NCI-H446 (cell line): ENCODE data around the gene GOLPH3.
"Not testable (repeated sequence)": the region's sequence is repeated elsewhere in the genome, so short reads cannot be mapped to it uniquely, and the experiment has no call there.

Experiments used
- DNase-seq, 2 experiments: peaks; one replicate each; lab custom pipeline; 2025; lab: John Stamatoyannopoulos, UW

Gene GOLPH3

DNA sequence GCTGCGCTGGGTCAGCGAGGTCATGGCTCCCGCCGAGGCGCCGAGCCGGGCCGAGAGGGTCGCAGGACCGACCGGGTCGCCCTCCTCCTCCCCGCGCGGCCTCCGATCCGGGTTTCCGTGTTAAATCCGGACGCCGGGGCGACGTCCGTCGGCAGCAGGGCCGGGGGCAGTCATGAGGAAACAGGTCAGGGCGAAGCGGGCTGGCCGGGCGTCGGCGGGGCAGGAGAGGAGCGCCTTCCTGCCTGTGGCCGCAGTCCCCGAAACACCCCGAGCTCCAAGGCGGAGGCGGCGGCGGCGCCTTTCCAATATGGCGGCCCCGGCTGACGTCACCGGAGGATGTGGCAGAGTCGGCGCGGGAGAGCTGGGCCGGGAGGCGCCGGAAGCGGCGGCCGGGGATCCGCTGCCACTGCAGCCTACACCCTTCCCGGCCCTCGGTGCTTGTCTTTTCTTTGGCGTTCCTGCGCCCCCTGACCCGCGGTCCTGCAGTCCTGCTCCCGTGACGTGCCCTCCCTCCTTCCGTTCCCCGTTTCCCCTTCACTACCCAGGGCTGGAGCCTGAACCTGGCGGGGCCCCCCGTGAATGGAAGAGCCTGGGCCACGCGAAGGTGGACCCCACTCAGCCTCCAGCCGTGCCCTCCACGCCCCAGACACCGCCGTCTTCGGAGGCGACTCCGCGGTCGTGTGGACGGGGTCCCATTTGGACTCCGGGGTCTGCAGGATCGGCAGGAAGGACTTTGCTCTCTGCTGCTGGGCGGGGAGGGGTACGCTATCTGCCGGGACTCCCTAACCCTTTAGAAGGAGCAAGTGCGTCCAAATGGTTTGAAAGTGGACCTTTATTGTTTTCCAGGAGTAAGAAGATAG, at the start of gene GOLPH3:
Gene GOLPH3, minus strand, starts transcription at position 309 of the 860 bp plus-strand sequence. Its CDS starts 285 bp downstream, at position 24.
- peak; percentile 89 to 93 for DNase-seq

DNA sequence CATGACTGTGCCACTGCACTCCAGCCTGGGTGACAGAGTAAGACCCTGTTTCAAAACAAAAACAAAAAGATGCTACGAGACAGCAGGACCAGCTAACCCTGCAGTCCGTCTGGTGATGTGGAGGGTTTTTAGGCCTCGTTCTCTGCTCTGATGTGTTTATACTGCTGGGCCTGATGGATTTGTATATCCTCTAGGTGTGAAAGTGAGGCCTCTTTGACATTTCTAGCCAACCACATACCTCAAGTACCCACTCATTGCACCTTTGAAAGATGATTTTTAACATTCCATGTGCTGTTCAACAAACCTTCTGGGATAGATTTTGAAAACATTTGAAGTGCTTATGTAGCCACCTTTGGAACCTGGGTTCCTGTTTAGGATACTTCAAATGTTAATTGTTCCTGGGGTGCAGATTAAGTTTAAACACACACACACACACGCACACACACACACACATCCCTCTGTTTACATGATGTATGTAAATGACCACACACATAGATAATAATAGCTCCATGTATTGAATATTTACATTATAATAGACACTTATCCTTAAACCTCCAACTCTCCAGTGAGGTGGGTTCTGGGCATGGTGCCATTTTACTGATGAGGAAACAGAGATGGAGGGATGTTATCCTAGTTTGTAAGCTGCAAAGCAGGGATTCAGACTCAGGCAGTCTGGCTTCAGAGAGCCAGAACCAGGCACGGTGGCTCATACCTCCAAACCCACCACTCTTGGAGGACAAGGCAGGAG, 48.8 kb upstream of the GOLPH3 start:
- no peak for DNase-seq

DNA sequence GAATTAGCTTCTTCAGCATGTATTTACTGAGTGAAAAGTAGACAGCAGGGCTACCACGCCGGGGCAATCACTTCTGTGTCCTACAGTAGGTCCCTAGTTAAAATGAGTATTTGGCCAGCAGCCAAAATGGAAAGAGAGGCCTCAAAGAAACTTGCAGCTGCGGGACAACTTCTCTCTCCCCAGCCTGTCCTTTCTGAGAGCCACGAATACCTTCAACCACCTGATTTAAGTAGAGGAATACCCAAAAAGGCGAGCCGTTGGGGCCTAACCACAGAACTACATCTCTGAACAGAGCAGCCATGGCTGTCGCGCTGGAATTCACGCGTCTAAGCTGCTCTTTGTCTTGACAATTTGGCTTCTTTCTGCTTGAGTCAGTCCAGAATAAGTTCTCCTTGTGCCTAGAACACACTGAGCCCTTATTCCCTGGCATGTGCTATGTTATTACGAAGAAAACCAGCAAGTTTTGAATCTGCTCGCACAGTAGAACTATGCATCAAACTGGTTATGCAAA, 43.8 kb upstream of the GOLPH3 start:
- peak in 1 of 2 experiments; percentile 62 for DNase-seq

DNA sequence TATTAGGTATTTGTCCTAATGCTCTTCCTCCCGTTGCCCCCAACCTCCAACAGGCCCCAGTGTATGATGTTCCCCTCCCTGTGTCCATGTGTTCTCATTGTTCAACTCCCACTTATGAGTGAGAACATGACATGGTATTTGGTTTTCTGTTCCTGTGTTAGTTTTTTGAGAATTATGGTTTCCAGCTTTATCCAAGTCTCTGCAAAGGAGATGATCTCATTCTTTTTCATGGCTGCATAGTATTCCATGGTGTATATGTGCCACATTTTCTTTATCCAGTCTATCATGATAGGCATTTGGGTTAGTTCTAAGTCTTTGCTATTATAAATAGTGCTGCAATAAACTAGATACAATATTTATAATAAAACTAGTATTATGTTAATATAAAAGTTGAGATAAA, 40.2 kb upstream of the GOLPH3 start:
- DNase-seq: not testable (repeated sequence)

DNA sequence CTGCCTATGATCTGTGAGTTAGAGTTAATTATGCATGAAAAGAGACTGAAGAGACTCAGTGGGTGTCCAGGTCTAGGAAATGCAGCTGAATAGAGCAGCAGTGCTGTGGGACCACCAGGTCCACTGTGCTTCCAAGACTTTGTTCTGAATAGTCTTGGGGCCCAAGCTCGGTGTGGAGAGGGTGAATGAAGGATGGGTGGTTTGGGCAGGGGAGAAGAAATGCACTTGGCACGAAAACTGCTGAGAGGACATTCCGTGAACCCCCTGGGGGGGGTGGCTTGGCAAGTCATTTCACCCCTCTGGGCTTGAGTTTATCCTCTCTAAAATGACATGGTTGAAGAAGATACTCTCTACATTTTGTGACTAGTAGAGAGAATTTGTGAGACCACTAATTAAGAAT, 36.0 kb upstream of the GOLPH3 start:
- DNase-seq: no peak

DNA sequence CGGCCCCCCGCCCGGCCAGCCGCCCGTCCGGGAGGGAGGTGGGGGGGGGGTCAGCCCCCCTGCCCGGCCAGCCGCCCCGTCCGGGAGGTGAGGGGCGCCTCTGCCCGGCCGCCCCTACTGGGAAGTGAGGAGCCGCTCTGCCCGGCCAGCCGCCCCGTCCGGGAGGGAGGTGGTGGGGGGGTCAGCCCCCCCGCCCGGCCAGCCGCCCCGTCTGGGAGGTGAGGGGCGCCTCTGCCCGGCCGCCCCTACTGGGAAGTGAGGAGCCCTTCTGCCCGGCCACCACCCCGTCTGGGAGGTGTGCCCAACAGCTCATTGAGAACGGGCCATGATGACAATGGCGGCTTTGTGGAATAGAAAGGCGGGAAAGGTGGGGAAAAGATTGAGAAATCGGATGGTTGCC, 34.7 kb upstream of the GOLPH3 start:
- DNase-seq: not testable (repeated sequence)

DNA sequence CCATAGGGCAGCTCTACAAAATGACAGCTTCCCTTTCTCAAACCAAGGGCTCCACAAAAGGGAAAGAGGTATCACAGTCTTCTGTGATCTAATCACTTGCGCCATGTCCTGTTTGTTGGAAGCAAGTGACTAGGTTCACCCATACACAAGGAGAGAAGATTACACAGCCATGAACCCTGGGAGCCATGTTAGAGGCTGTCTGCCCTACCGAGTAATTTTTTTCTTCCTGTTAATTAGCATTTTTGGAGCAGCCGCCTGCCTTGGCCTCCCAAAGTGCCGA, 33.2 kb upstream of the GOLPH3 start:
- no peak for DNase-seq

DNA sequence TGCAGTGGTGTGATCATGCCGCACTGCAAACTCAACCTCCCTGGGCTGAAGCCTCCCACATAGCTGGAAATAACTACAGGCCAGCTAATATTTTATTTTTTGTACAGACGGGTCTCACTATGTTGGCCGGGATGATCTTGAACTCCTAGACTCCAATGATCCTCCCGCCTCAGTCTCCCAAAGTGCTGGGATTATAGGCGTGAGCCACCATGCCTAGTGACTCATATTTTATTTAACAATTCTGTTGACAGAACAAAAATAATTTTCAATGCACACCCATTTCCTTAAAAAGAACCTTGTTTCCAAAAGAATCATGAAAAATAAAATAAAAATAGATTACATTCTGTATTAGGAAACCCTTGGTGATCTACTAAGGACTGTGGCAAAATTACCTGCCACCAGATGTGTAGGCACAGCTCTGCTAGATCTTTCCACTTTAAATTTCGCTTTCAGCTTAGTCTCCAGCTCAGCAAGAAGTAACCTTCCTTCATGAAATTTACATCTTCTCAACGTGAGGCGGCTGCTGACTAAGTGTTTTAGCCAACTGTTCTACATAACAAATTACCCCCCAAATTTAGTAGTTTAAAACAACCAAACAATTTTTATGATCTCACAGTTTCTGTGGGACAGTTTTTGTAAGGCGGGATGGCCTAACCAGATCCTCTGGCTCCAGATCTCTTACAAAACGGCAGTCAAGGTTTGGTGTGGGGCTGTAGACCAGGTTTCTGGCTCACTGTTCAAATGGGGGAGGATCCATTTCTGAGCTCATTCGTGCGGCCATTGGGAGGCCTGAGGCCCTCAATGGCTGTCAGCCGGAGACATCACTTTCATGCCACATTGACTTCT, 32.6 kb upstream of the GOLPH3 start:
- DNase-seq: no peak

DNA sequence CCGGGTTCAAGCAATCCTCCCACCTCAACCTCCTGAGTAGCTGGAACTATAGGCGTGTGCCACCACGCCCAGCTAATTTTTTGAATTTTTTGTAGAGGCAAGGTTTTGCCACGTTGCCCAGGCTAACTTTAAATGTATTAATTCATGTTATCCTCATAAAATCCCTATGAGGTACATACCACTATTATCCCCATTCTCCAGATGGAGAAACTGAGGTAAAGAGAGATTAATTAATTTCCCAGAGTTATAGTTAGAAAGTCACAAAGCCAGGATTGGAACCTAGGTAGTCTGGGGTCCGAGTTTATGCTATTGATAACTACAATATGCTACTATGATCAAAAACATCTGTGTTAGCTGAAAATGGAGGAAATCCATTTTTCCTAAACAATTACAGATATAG, 31.9 kb upstream of the GOLPH3 start:
- DNase-seq: no peak

DNA sequence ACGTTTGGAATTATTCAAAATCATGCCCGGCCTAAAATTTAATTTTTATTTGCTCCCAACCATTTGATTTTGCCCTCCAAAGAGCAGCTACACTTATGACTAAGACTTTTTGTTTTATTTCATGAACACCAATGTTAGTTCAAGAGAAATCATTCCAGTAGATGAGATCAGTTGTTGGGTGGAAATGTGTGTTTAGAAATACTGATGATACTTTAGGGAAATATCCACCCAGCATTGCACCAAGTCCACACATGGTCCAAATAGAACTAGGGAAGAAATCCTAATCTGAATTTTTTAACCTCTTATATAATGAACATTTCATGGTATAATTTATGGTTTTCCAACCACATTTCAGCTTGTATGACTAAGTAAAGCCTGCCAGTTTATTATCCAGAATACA, 28.3 kb upstream of the GOLPH3 start:
- no peak for DNase-seq

DNA sequence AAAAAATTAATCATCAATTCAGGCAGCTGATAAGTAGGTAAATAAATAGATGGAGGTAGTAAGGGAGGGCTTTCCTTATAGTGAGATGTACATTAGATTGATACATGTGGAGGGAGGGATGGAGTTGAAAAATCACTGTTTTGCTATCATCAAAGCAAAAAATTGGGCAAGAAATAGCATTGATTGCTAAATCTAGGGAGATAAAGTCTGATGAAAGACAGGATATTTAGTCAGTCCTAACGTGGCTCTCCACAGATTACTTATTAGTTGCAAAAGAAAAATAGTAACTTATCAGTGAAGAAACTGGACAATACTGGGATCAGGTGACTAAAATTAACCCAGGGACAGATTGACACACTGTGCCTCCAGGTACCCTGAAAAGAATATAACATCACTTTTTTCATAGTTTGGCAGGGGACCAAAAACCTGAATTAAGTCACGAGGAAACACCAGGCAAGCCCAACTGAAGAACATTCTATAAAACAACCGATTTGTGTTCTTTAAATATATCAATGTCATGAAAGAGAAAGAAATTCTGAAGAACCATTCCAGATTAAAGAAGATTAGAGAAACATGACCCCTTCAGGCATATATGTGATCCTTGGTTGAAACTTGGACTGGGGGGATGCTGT, 27.1 kb upstream of the GOLPH3 start:
- DNase-seq: no peak

DNA sequence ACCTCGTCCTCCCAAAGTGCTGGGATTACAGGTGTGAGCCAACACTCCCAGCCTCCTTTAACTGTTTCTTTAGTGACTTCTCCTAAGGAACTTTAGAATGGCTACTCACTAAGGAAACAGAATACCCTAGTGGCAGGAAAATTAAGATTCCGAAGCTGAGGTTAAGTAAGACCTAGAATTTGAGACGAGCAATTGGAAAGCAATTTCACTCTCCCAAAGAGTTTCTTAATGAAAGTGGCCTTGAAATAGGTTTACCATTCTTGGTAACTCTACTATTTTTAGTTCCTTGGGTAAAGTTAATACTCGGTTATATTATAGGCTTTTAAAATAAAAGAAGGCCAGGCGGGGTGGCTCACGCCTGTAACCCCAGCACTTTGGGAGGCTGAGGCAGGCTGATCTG, 22.9 kb upstream of the GOLPH3 start:
- no peak for DNase-seq

DNA sequence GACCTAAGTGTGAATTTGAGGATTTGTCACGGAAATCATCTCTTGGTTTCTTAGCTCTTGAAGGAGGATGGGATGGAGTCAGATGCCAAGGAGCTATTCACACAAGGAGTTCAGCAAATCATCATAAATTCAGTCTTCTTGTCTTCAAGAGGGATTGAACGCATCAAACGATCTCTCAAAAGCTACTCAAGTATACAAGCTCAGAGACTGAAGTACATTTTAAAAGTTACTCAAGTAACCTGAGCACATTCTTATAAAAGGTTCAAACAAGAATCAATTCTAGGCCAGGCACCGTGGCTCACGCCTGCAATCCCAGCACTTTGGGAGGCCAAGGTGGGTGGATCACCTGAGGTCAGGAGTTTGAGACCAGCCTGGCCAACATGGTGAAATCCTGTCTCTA, 21.1 kb upstream of the GOLPH3 start:
- DNase-seq: no peak

DNA sequence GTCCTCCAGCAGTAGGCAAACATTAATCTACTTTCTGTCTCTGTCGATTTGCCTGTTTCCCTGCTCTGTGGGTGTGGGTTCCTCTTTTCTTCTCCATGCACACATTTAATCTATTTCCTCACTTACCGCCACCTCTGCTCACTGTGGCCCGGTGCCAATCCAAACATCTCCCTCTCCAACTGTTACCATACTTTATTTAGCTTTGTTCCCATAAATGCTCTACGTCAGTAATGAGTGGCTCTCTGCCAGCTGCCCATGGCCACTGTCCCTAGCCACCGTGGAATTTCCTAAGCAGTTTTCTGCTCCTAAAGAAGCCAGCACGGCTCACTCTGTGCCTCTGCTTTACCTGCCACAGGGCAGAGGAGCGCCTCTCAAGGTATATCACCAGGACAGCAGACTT, 19.5 kb upstream of the GOLPH3 start:
- peak; percentile 54 to 74 for DNase-seq

DNA sequence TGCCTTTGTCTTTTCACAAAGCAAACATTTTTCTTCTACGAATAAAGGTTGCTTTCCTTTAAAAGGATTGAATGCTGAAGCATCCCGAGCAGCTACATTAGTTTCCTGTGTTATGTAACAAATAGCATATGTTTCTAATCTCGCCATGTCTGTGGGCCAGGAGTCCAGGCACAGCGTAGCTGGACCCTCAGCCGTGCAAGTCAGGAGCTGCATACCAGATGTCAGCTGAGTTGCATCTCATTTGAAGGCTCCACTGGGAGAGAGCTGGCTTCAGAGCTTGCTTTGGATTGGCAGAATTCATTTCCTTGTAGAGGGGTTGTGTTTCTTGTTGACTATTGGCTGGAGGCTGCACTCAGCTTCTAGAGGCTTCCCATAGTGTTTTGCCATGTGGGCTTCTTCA, 16.0 kb upstream of the GOLPH3 start:
- DNase-seq: peak in 1 of 2 experiments; percentile 42

DNA sequence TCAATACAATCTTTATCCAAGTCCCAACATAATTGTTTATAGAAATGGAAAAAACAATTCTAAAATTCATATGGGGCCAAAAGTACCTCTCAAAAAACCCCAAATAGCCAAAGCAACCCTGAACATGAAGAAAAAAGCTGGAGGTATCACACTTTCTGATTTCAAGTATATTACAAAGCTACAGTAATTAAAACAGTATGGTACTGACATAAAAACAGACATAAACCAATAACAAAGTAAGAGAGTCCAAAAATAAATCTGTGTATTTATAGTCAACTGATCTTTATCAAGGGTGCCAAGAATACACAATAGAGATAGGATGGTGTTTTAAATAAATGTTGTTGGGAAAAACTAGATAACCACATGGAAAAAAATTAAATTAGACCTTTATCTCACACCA, 13.6 kb upstream of the GOLPH3 start:
- DNase-seq: no peak

DNA sequence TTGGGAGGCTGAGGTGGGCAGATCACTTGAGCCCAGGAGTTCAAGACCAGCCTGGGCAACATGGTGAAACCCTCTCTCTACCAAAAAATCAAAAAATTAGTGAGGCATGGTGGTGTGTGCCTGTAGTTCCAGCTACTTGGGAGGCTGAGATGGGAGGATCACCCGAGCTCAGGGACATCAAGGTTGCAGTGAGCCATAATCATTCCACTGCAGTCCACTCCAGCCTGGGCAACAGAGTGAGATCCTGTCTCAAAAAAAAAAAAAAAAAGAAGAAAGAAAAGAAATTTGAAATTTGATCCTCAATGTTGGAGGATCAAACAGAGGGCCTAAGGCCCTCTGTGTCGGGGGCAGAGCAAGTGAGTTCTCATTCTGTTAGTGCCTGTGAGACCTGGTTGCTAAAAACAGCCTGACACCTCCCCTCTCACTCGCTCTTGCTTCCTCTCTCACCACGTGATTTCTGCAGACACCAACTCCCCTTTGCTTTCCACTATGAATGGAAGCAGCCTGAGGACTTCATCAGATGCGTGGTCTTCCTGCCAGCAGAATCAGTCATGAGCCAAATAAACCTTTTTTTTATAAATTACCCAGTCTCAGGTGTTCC, 8.4 kb upstream of the GOLPH3 start:
- no peak for DNase-seq

DNA sequence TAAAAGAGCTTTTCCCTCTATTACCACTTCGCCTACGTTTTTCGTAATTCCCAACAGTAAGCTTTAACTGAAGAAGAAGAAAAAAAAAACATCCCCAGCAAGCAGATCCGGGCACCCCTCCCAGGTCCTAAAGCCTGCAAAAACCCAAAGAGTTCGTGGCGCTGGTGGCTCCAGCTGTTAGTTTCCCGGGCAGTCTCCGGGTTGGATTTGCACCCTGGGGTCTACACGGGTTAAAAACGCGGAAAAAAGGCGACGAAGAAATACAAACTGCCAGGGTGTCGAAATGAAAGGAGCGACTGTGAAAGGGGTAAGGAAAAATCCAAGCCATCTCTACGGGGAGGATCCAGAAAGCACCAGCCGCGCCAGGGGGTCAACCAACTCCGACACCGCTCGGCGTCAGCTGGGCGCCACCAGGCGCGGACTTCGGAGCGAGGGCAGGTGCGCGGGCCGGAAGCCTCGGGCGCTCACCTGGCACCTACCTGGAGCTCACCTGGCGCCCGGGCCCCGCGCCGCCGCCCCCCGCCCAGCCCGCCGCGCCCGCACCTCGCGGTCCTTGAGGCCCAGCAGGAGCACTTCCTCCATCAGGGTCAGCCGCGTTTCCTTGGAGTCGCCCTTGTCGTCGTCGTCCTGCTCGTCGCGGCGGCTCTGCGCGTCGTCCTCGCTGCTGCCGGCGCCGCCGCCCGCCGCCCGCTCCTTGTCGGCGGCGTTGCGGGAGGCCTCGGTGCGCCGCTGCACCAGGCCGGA, 680 bp downstream of the GOLPH3 start:
- peak; percentile 55 to 70 for DNase-seq

DNA sequence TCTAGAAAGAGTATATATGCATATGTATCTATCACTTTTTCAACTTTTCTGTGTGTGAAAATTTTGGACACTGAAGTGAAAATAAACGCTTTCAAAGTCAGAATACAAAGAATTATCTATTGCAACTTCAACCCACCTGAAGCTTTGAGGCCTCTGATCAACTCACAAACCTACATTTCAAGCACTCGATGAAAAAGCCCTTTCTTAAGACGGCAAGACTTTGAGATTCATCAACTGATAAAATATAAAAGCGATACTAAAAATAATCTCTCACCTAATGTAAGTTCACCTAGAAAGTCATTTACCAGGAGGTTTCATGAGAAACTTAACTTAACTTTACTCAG, 1.2 kb downstream of the GOLPH3 start:
- no peak for DNase-seq

DNA sequence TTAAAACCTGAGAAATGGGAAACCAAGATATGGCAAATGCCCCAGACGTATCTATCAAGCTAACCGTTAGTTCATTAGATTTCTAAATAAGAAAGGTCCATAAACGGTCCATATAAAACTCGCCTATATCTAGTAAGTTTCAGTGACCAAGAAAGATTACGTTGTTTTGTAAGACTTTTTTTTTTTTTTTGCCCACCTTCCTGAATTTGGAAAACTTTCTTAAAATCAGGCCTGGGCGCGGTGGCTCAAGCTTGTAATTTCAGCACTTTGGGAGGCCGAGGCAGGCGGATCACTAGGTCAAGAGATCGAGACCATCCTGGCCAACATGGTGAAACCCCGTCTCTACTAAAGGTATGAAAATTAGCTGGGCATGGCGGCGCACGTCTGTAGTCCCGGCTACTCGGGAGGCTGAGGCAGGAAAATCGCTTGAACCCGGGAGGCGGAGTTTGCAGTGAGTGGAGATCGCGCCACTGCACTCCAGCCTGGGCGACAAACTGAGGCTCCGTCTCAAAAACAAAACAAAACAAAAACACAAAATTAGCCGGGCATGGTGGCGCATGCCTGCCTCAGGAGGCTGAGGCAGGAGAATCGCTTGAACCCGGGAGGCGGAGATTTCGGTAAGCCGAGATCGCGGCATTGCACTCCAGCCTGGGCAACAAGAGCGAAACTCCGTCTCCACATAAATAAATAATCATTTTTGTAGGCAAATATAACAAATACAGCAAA, 1.8 kb downstream of the GOLPH3 start:
- DNase-seq: peak in 1 of 2 experiments; percentile 28
